ENCODE results near the gene KMT2B. TPM values are rescaled to one million over a fixed set of nuclear protein-coding genes. Genes with fewer than 3 reads are reported as not detected.

KMT2B gene
- polyA plus RNA-seq, 2 of the 4 experiments (the other 2 are of a cell fraction): 17.8 to 39.4 TPM

GRCh38 chr19:35702223-35703012 lies 15.4 kb upstream of the KMT2B start (continued):
- TF ChIP-seq REST (IDR thresholded peaks at IDR 0.05): peak; percentile 77
- TF ChIP-seq MAZ (IDR thresholded peaks at IDR 0.05; ENCODE audit: borderline replicate concordance, low read depth, low read length): 0 out of 2 replicates have a peak, but pooled peaks have one; percentile 4
- peak; percentile 31; the same call in 1 of the 2 replicates for TF ChIP-seq MYC (IDR thresholded peaks at IDR 0.05; ENCODE audit: borderline replicate concordance, low read length)
- TF ChIP-seq EHF (CRISPR knock-in tag; IDR thresholded peaks at IDR 0.05): no peak
- no peak for TF ChIP-seq ZC3H11A (IDR thresholded peaks at IDR 0.05)
- no peak for TF ChIP-seq NPAS2 (CRISPR knock-in tag; IDR thresholded peaks at IDR 0.05; ENCODE audit: borderline replicate concordance)
- TF ChIP-seq RCOR1 (IDR thresholded peaks at IDR 0.05; ENCODE audit: low read depth, low read length): no peak
- no peak for TF ChIP-seq GATA3 (IDR thresholded peaks at IDR 0.05; ENCODE audit: borderline replicate concordance)
- no peak for TF ChIP-seq HOXA7 (CRISPR knock-in tag; IDR thresholded peaks at IDR 0.05)
- TF ChIP-seq E2F6 (IDR thresholded peaks at IDR 0.05; ENCODE audit: borderline replicate concordance, low read depth): peak; percentile 70
- 0 out of 2 replicates have a peak, but pooled peaks have one; percentile 8 for TF ChIP-seq KDM1A (IDR thresholded peaks at IDR 0.05; ENCODE audit: low read depth)
- peak; percentile 49; the same call in 1 of the 3 replicates for TF ChIP-seq BCL3 (IDR thresholded peaks at IDR 0.05)
- no peak for TF ChIP-seq JUNB (IDR thresholded peaks at IDR 0.05)
- TF ChIP-seq HES2 (IDR thresholded peaks at IDR 0.05): no peak
- no peak for TF ChIP-seq NFE2L2 (conservative IDR thresholded peaks at IDR 0.05; ENCODE audit: low read length)
- no peak for TF ChIP-seq PHF8 (IDR thresholded peaks at IDR 0.05; ENCODE audit: borderline replicate concordance, low read depth)
- no peak for TF ChIP-seq ZFP36 (IDR thresholded peaks at IDR 0.05; ENCODE audit: borderline replicate concordance, partially characterized antibody)
- no peak for TF ChIP-seq ZNF302 (CRISPR knock-in tag; IDR thresholded peaks at IDR 0.05)
- no peak for TF ChIP-seq ELK1 (IDR thresholded peaks at IDR 0.05; ENCODE audit: low read depth, low read length)
- peak; percentile 62; the same call in 1 of the 2 replicates for TF ChIP-seq RFX5 (IDR thresholded peaks at IDR 0.05)
- no peak for TF ChIP-seq CTCF (IDR thresholded peaks at IDR 0.05)
- no peak; the same call in 1 of the 2 replicates for TF ChIP-seq HOXB13 (CRISPR knock-in tag; IDR thresholded peaks at IDR 0.05; ENCODE audit: low read depth)
- TF ChIP-seq ESRRA (IDR thresholded peaks at IDR 0.05; ENCODE audit: borderline replicate concordance, low read length): no peak
- TF ChIP-seq FOSL2 (IDR thresholded peaks at IDR 0.05): no peak
- no peak for TF ChIP-seq FOSL2 (CRISPR knock-in tag; IDR thresholded peaks at IDR 0.05)
- TF ChIP-seq HOXB5 (CRISPR knock-in tag; IDR thresholded peaks at IDR 0.05): no peak
- TF ChIP-seq EHMT2 (IDR thresholded peaks at IDR 0.05; ENCODE audit: low read depth): no peak
- 0 out of 2 replicates have a peak, but pooled peaks have one; percentile 19 for TF ChIP-seq TFCP2L1 (CRISPR knock-in tag; IDR thresholded peaks at IDR 0.05)
- TF ChIP-seq TP53 (CRISPR knock-in tag; IDR thresholded peaks at IDR 0.05): no peak
- no peak for TF ChIP-seq CHD4 (IDR thresholded peaks at IDR 0.05; ENCODE audit: borderline replicate concordance)

Data from A549 (cell line).